SK-N-SH treated with all-trans-retinoic acid at 6 μM for 48 hours (cell line): Measurements from ENCODE around the gene PVALEF.

Experiments
- ATAC-seq: fragments of 200-7000 bp; cut with Tn5 transposase; 3 replicates; pipeline ENCODE4 v1.9.1; 2020; ENCODE audit warnings: mild to moderate bottlenecking, moderate library complexity
- ARNTL ChIP-seq: fragments of 450-650 bp; formaldehyde crosslinking; IDR thresholded peaks from 2 replicates; pipeline ENCODE4 v1.5.0; 2020; ENCODE audit warnings: low read depth, mild to moderate bottlenecking, moderate library complexity, borderline replicate concordance
- CSDC2 ChIP-seq: fragments of 250-450 bp; sonication (Bioruptor Pico); IDR thresholded peaks from 2 replicates; pipeline ENCODE4 v1.5.0; 2020; ENCODE audit warnings: mild to moderate bottlenecking, moderate library complexity
- CSRNP3 ChIP-seq: fragments of 250-450 bp; sonication (Bioruptor Pico); IDR thresholded peaks from 2 replicates; pipeline ENCODE4 v1.5.1; 2021; ENCODE audit warnings: mild to moderate bottlenecking, moderate library complexity
- ISL1 ChIP-seq: fragments of 250-450 bp; sonication (Bioruptor Pico); IDR thresholded peaks from 2 replicates; pipeline ENCODE4 v2.1.2; 2022; ENCODE audit warnings: mild to moderate bottlenecking, moderate library complexity
- OSR1 ChIP-seq: fragments of 250-450 bp; sonication (Bioruptor Pico); IDR thresholded peaks from 2 replicates; pipeline ENCODE4 v1.8.0; 2022; ENCODE audit warnings: moderate library complexity, mild to moderate bottlenecking, inconsistent platforms
- POU6F1 ChIP-seq: fragments of 250-450 bp; sonication (Bioruptor Pico); IDR thresholded peaks from 2 replicates; pipeline ENCODE4 v1.8.0; 2021; ENCODE audit warnings: low read depth, mild to moderate bottlenecking, moderate library complexity, borderline replicate concordance
- RARB ChIP-seq: fragments of 250-450 bp; sonication (Bioruptor Pico); IDR thresholded peaks from 2 replicates; pipeline ENCODE4 v1.8.0; 2021; ENCODE audit warnings: mild to moderate bottlenecking, moderate library complexity
- SNAI2 ChIP-seq: fragments of 250-450 bp; sonication (Bioruptor Pico); IDR thresholded peaks from 2 replicates; pipeline ENCODE4 v1.5.0; 2020; ENCODE audit warnings: mild to moderate bottlenecking, moderate library complexity
- TCF4 ChIP-seq: fragments of 250-450 bp; sonication (Bioruptor Pico); IDR thresholded peaks from 2 replicates; pipeline ENCODE4 v1.8.0; 2021; ENCODE audit warnings: mild to moderate bottlenecking, moderate library complexity, borderline replicate concordance
- TOX ChIP-seq: fragments of 250-450 bp; sonication (Bioruptor Pico); IDR thresholded peaks from 2 replicates; pipeline ENCODE4 v1.8.0; 2021; ENCODE audit warnings: mild to moderate bottlenecking, moderate library complexity, borderline replicate concordance
- ZC3H10 ChIP-seq: fragments of 250-450 bp; sonication (Bioruptor Pico); IDR thresholded peaks from 2 replicates; pipeline ENCODE4 v1.5.1; 2021; ENCODE audit warnings: mild to moderate bottlenecking, moderate library complexity
- ZFP3 ChIP-seq: fragments of 250-450 bp; sonication (Bioruptor Pico); IDR thresholded peaks from 2 replicates; pipeline ENCODE4 v1.5.0; 2020; ENCODE audit warnings: mild to moderate bottlenecking, moderate library complexity
- ZNF565 ChIP-seq: fragments of 450-650 bp; formaldehyde crosslinking; conservative IDR thresholded peaks from 2 replicates; pipeline ENCODE4 v1.5.0; 2020; ENCODE audit warnings: low read depth, mild to moderate bottlenecking, moderate library complexity
- ZNF8 ChIP-seq: fragments of 450-650 bp; formaldehyde crosslinking; IDR thresholded peaks from 2 replicates; pipeline ENCODE4 v1.5.0; 2020; ENCODE audit warnings: mild to moderate bottlenecking, moderate library complexity
- TF ChIP-seq, protein P1 (sequence below): fragments of 250-450 bp; sonication (Bioruptor Pico); IDR thresholded peaks from 2 replicates; pipeline ENCODE4 v1.5.1; 2020; ENCODE audit warnings: low read depth, mild to moderate bottlenecking, moderate library complexity
- TF ChIP-seq, protein P2 (sequence below): fragments of 250-450 bp; sonication (Bioruptor Pico); IDR thresholded peaks from 2 replicates; pipeline ENCODE4 v1.8.0; 2020; ENCODE audit warnings: mild to moderate bottlenecking, moderate library complexity, borderline replicate concordance

PVALEF gene

GRCh38 chr17:81207610-81208581 lies 42.6 kb downstream of the PVALEF start (continued):
- TF ChIP-seq CSRNP3 (CRISPR knock-in tag) = no peak
- TF ChIP-seq ARNTL (CRISPR knock-in tag) = no peak
- TF ChIP-seq RARB (CRISPR knock-in tag) = no peak

- no peak for ATAC-seq
- TF ChIP-seq, protein P1, sequence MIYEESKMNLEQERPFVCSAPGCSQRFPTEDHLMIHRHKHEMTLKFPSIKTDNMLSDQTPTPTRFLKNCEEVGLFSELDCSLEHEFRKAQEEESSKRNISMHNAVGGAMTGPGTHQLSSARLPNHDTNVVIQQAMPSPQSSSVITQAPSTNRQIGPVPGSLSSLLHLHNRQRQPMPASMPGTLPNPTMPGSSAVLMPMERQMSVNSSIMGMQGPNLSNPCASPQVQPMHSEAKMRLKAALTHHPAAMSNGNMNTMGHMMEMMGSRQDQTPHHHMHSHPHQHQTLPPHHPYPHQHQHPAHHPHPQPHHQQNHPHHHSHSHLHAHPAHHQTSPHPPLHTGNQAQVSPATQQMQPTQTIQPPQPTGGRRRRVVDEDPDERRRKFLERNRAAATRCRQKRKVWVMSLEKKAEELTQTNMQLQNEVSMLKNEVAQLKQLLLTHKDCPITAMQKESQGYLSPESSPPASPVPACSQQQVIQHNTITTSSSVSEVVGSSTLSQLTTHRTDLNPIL (CRISPR knock-in tag) = no peak
- no peak for TF ChIP-seq TCF4 (CRISPR knock-in tag)
- TF ChIP-seq SNAI2 (CRISPR knock-in tag) = no peak
- no peak for TF ChIP-seq ZC3H10 (CRISPR knock-in tag)
- no peak for TF ChIP-seq OSR1
- TF ChIP-seq CSDC2 (CRISPR knock-in tag) = no peak
- TF ChIP-seq POU6F1 (CRISPR knock-in tag) = no peak
- TF ChIP-seq, protein P2, sequence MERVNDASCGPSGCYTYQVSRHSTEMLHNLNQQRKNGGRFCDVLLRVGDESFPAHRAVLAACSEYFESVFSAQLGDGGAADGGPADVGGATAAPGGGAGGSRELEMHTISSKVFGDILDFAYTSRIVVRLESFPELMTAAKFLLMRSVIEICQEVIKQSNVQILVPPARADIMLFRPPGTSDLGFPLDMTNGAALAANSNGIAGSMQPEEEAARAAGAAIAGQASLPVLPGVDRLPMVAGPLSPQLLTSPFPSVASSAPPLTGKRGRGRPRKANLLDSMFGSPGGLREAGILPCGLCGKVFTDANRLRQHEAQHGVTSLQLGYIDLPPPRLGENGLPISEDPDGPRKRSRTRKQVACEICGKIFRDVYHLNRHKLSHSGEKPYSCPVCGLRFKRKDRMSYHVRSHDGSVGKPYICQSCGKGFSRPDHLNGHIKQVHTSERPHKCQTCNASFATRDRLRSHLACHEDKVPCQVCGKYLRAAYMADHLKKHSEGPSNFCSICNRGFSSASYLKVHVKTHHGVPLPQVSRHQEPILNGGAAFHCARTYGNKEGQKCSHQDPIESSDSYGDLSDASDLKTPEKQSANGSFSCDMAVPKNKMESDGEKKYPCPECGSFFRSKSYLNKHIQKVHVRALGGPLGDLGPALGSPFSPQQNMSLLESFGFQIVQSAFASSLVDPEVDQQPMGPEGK (CRISPR knock-in tag) = no peak
- no peak for TF ChIP-seq ISL1 (CRISPR knock-in tag)
- TF ChIP-seq TOX = no peak
- no peak for TF ChIP-seq ZFP3 (CRISPR knock-in tag)
- TF ChIP-seq ZNF8 (CRISPR knock-in tag) = no peak
- no peak for TF ChIP-seq CSRNP3 (CRISPR knock-in tag)
Observed at GRCh38 chr17:81208651-81209050, 43.3 kb downstream of the PVALEF start.

GRCh38 chr17:81209141-81209540 lies 43.8 kb downstream of the PVALEF start:
- no peak for ATAC-seq
- no peak for TF ChIP-seq TCF4 (CRISPR knock-in tag)
- TF ChIP-seq, all 23 proteins: peak for 0

DNA sequence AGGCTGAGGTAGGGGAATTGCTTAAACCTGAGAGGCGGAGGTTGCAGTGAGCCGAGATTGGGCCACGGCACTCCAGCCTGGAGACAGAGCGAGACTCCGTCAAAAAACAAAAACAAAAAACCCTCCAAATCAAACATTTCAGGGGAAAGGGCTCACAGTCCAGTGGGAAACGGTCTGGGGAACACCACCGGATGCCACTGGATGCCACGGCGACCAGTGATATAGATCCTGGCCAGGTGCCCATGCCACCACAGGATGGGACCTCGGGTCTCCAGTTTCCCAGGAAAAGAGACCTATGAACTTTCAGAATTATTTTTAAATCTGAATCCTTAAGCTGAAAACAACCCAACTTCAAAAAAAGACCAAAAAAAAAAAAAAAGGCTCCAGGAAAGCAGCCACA lies 45.2 kb downstream of the PVALEF start:
- no peak for ATAC-seq
- TF ChIP-seq TOX (no peak), ZNF565 (CRISPR knock-in tag) (no peak)
- TF ChIP-seq, protein P2 (CRISPR knock-in tag) = no peak
